Tracheal epithelial cell (primary cell): Measurements from ENCODE around the gene CFAP210. TPM values are rescaled to one million over a fixed set of nuclear protein-coding genes. Genes with fewer than 3 reads are reported as not detected.

Experiments used
- total RNA-seq: library from RNA; depleted of rRNA; stranded (reverse); fragments of >200 nt; gene quantifications from 2 replicates; pipeline ENCODE4 v1.2.1, GENCODE V29; 2014

CFAP210 gene
- total RNA-seq, result not detected in 2 replicates

GRCh38 chr2:169694113-169694893 lies at the start of gene CFAP210, which contains the start of gene PHOSPHO2:
CFAP210 (minus strand) TSS chr2:169694405; CDS start chr2:169694327, 78 bp downstream.
PHOSPHO2 (plus strand) TSS chr2:169694469; CDS start chr2:169700972, 6,503 bp downstream.

Other genes starting within 250 kb of the CFAP210 start
- gene BBS5, start 214.9 kb downstream of the CFAP210 start, total RNA-seq, result 1.2 and 2.1 TPM in 2 replicates
- 0.24 TPM in 1 of 2 replicates, not detected in the other for gene KLHL41, start 184.7 kb downstream of the CFAP210 start, total RNA-seq
- 19.5 and 19.8 TPM in 2 replicates for gene FASTKD1, start 120.5 kb downstream of the CFAP210 start, total RNA-seq
- 19.0 and 19.8 TPM in 2 replicates for gene PPIG, start 110.1 kb downstream of the CFAP210 start, total RNA-seq
- 0.96 and 1.3 TPM in 2 replicates for gene PHOSPHO2, start 64 bp upstream of the CFAP210 start, total RNA-seq
- 6.3 and 7.2 TPM in 2 replicates for gene KLHL23, start 39.4 kb upstream of the CFAP210 start, total RNA-seq
- gene SSB, start 104.5 kb upstream of the CFAP210 start, total RNA-seq, result 58.3 and 79.1 TPM in 2 replicates
- gene METTL5, start 130.5 kb upstream of the CFAP210 start, total RNA-seq, result 87.7 and 104 TPM in 2 replicates
- 17.4 and 30.9 TPM in 2 replicates for gene UBR3, start 133.0 kb upstream of the CFAP210 start, total RNA-seq